Measurements from ENCODE around the gene NTRK1. TPM values are rescaled to one million over a fixed set of nuclear protein-coding genes. Genes with fewer than 3 reads are reported as not detected.

Gene NTRK1
- total RNA-seq (2012; rRNA removed), result not detected in 2 replicates
- polyA plus RNA-seq (2012; rRNA removed), result 0.03 TPM in 1 of 2 replicates, not detected in the other
- polyA plus RNA-seq (2012; cell fraction: cytosol; rRNA removed), result 0.02 TPM in 1 of 2 replicates, not detected in the other
- 0.07 and 0.11 TPM in 2 replicates for polyA plus RNA-seq (2012; cell fraction: nucleus; rRNA removed; ENCODE audit: low replicate concordance)
- Bru-seq, nascent RNA, result percentile 25 among the genes with signal in this experiment
- BruChase-seq, experiment 1, labeled RNA remaining after a 6-hour chase, result percentile 16 among the genes with signal in this experiment
- BruChase-seq, experiment 2, labeled RNA remaining after a 2-hour chase, result percentile 24 among the genes with signal in this experiment
- long read RNA-seq, result 0 reads

- no peak within 1 kb of the TSS for H4K91ac ChIP-seq (ENCODE audit: insufficient read depth, low read depth, low read length)
- H2BK20ac ChIP-seq (ENCODE audit: low read depth, low read length), result no peak within 1 kb of the TSS
- no peak within 1 kb of the TSS for H2BK15ac ChIP-seq (ENCODE audit: low read depth, low read length)
- 7% methylated on average over 36 of the region's 69 CpGs; no CpG with 5 or more reads in 1 of the 2 experiments for WGBS, 2 experiments (ENCODE audit: extremely low coverage in 2 of 2, insufficient read length in 1 of 2)
- H3K9ac ChIP-seq (ENCODE audit: low read depth, low read length), result no peak within 1 kb of the TSS
- BruUV-seq (replicated peaks), result no TSS peak
- peak within 1 kb of the TSS; percentile 72 for H3K4me2 ChIP-seq (ENCODE audit: low read depth, low read length)
- H3K27me3 ChIP-seq (ENCODE audit: control insufficient read depth, insufficient read depth, low read length), result peaks cover 95% of the 10 kb centered on the region
- H3K9me1 ChIP-seq (ENCODE audit: insufficient read depth, low read length), result no peaks in the 10 kb centered on the region
- H4K20me1 ChIP-seq (ENCODE audit: insufficient read depth, low read length), result 0 out of 2 replicates have a peak, but pooled peaks cover 9% of the 10 kb centered on the region
- H3K36me3 ChIP-seq (ENCODE audit: control insufficient read depth, insufficient read depth, low read length), result no peaks in the 10 kb centered on the region
- ATAC-seq (ENCODE audit: low read depth), result peak; percentile 45
- no peak within 1 kb of the TSS for H4K8ac ChIP-seq (ENCODE audit: low read depth in 2 of 2, low read length in 2 of 2)
- H3K4me3 ChIP-seq (ENCODE audit: insufficient read depth, low read depth, low read length), result peak within 1 kb of the TSS; percentile 13; the same call in 1 of the 2 replicates
- H3K27ac ChIP-seq (ENCODE audit: insufficient read depth, low read length), result no peak within 1 kb of the TSS
- H2AFZ ChIP-seq (replicated peaks; ENCODE audit: low read length, poor library complexity), result peak within 1 kb of the TSS; percentile 73
- TF ChIP-seq POLR2A (IDR thresholded peaks at IDR 0.05; ENCODE audit: low read depth, low read length), result no peak
- no peak for TF ChIP-seq RFX5 (IDR thresholded peaks at IDR 0.05; ENCODE audit: low read depth, low read length)
- TF ChIP-seq CHD1 (IDR thresholded peaks at IDR 0.05; ENCODE audit: low read depth, low read length), result no peak
- no peaks in the 10 kb centered on the region for H3K79me1 ChIP-seq (ENCODE audit: low read depth in 1 of 2, low read length in 2 of 2)
- ChIA-PET CTCF (interaction anchor here (0.9 to 3.6 kb wide), 14 partner anchors 10 to 173 kb away, joined by 3 to 28 read pairs (median 6); partner anchors contain the start of genes ISG20L2 and METTL25B), POLR2A (ENCODE audit: unreplicated experiment) (interaction anchor here (0.7 kb wide), 1 partner anchor 19 kb away, joined by 11 read pairs; no protein-coding TSS in a partner anchor)
- H3K4me1 ChIP-seq (ENCODE audit: control insufficient read depth, insufficient read depth, low read length), result peaks cover 4% of the 10 kb centered on the region; the same call in 1 of the 2 replicates
- in situ Hi-C loops (cut with MboI; ENCODE audit: low sequenced_read_pairs), result no loop called here
- H2BK5ac ChIP-seq (ENCODE audit: low read depth, low read length, poor library complexity, severe bottlenecking), result no peak within 1 kb of the TSS
- no peak within 1 kb of the TSS for H3K56ac ChIP-seq (ENCODE audit: extremely low read depth, insufficient read depth, low read length)
- no peak within 1 kb of the TSS for H3K14ac ChIP-seq (replicated peaks; ENCODE audit: low read depth, low read length)
- H2BK120ac ChIP-seq (ENCODE audit: low read depth, low read length), result no peak within 1 kb of the TSS
- H3K23ac ChIP-seq (ENCODE audit: low read depth, low read length), result no peak within 1 kb of the TSS
- peak within 1 kb of the TSS; percentile 44 for H2AK9ac ChIP-seq (replicated peaks; ENCODE audit: low read depth, low read length, poor library complexity)
- intact Hi-C loops (cut with micrococcal nuclease), result loop anchor here (1.0 kb wide), 4 partner anchors 64 to 172 kb away; no protein-coding TSS in a partner anchor
- H3K4ac ChIP-seq (ENCODE audit: low read depth, low read length), result no peak within 1 kb of the TSS
- H4K5ac ChIP-seq (ENCODE audit: low read depth, low read length), result no peak within 1 kb of the TSS
- dilution Hi-C loops (cut with HindIII; ENCODE audit: low sequenced_read_pairs, unreplicated experiment), result no loop called here
- H2AK5ac ChIP-seq (ENCODE audit: low read depth, low read length), result no peak within 1 kb of the TSS
- H3K18ac ChIP-seq (ENCODE audit: low read depth, low read length), result no peak within 1 kb of the TSS
- no peak for DNase-seq
- H3K9me3 ChIP-seq (ENCODE audit: control insufficient read depth, insufficient read depth, low read length), result no peaks in the 10 kb centered on the region
Observed at GRCh38 chr1:156860628-156861423, at the start of gene NTRK1. TSS of gene NTRK1 (plus strand) at chr1:156860865. CDS start at chr1:156860935, 70 bp downstream.
